Vagina (tissue), 2 donors: ENCODE results near the gene BRAP. TPM values are rescaled to one million over a fixed set of nuclear protein-coding genes. Genes with fewer than 3 reads are reported as not detected.
"Not testable (repeated sequence)": the region's sequence is repeated elsewhere in the genome, so short reads cannot be mapped to it uniquely, and the experiment has no call there.

Source experiments
- DNase-seq, 2 donors: peaks; one replicate each; pipeline ENCODE4 v3.0.0-alpha.2; 2017; ENCODE audit errors: extremely low spot score in 2 of 2
- H3K27ac ChIP-seq: fragments of 200-600 bp; sonication (generic); one replicate; pipeline ENCODE4 v1.5.1; 2019
- H3K27me3 ChIP-seq: fragments of 200-600 bp; sonication (generic); one replicate; pipeline ENCODE4 v1.5.1; 2019
- H3K36me3 ChIP-seq, 2 donors: fragments of 200-600 bp; sonication (generic); one replicate each; pipeline ENCODE4 v1.5.1; 2017 to 2019
- H3K4me1 ChIP-seq: fragments of 200-600 bp; sonication (generic); one replicate; pipeline ENCODE4 v1.5.1; 2019
- H3K4me3 ChIP-seq, 2 donors: fragments of 200-600 bp; sonication (generic); 1 replicate in 1 of 2; 2 replicates in 1 of 2; pipeline ENCODE4 v1.5.1; 2016 to 2019
- H3K9me3 ChIP-seq: fragments of 200-600 bp; sonication (generic); one replicate; pipeline ENCODE4 v1.5.1; 2019
- CTCF ChIP-seq, 3 experiments: fragments of 450-650 bp in 2 of 3; fragments of 200-600 bp in 1 of 3; sonication (generic) in 1 of 3; IDR thresholded peaks; one replicate each; pipeline ENCODE4 v1.5.1; 2017 to 2019; ENCODE audit warnings: antibody characterized with exemption in 3 of 3, mild to moderate bottlenecking in 2 of 3, moderate library complexity in 2 of 3
- POLR2A ChIP-seq, 2 donors: fragments of 450-650 bp; IDR thresholded peaks; one replicate each; pipeline ENCODE4 v1.6.1; 2017; ENCODE audit warnings: antibody characterized with exemption in 2 of 2, mild to moderate bottlenecking in 2 of 2, moderate library complexity in 2 of 2
- POLR2AphosphoS5 ChIP-seq, 2 donors: sonication (generic); formaldehyde crosslinking; IDR thresholded peaks; one replicate each; pipeline ENCODE4 v1.9.0; 2017; ENCODE audit warnings: antibody characterized with exemption in 2 of 2, mild to moderate bottlenecking in 2 of 2, low read depth in 1 of 2; ENCODE audit not compliant: insufficient read depth in 1 of 2
- intact Hi-C: fragments of 100-400 bp; cut with DNase I; formaldehyde crosslinking; loops from one replicate; pipeline ENCODE4 v1.15.1; 2023
- total RNA-seq: library from RNA; depleted of rRNA; stranded (reverse); fragments of >200 nt; gene quantifications from one replicate; pipeline ENCODE4 v1.2.3, GENCODE V29; 2016

BRAP gene
- total RNA-seq, 1 donor from 2014 or later, result 14.0 TPM

GRCh38 chr12:111653596-111653995 lies 32.2 kb downstream of the BRAP start:
- TF ChIP-seq POLR2A (IDR thresholded peaks at IDR 0.05) (no peak), CTCF (IDR thresholded peaks at IDR 0.05) (no peak), POLR2AphosphoS5 (IDR thresholded peaks at IDR 0.05; ENCODE audit: insufficient read depth in 1 of 2, low read depth in 1 of 2) (no peak)
- H3K36me3 ChIP-seq, result peaks cover 3 to 79% of the 10 kb centered on the region in 2 donors
- intact Hi-C loops, result no loop called here

GRCh38 chr12:111652530-111652929 lies 33.2 kb downstream of the BRAP start:
- intact Hi-C loops, result not testable (repeated sequence)

More at GRCh38 chr12:111653596-111653995, 32.2 kb downstream of the BRAP start:
- no peak for DNase-seq
- no peak overlapping the region for H3K27ac ChIP-seq
- H3K27me3 ChIP-seq, result no peaks in the 10 kb centered on the region
- no peaks in the 10 kb centered on the region for H3K4me1 ChIP-seq
- no peak overlapping the region for H3K4me3 ChIP-seq
- H3K9me3 ChIP-seq, result no peaks in the 10 kb centered on the region

GRCh38 chr12:111650912-111651311 lies 34.8 kb downstream of the BRAP start:
- Histone ChIP-seq H3K9me3 (no peaks in the 10 kb centered on the region), H3K4me1 (no peaks in the 10 kb centered on the region), H3K4me3 (no peak overlapping the region), H3K36me3 (peaks cover 6 to 73% of the 10 kb centered on the region in 2 donors), H3K27ac (no peak overlapping the region), H3K27me3 (no peaks in the 10 kb centered on the region)
- intact Hi-C loops, result no loop called here
- DNase-seq, result no peak
- TF ChIP-seq POLR2A (IDR thresholded peaks at IDR 0.05), result no peak
- TF ChIP-seq CTCF (IDR thresholded peaks at IDR 0.05), result no peak
- no peak for TF ChIP-seq POLR2AphosphoS5 (IDR thresholded peaks at IDR 0.05; ENCODE audit: insufficient read depth in 1 of 2, low read depth in 1 of 2)

More at GRCh38 chr12:111652530-111652929, 33.2 kb downstream of the BRAP start:
- H3K9me3 ChIP-seq, H3K27me3 ChIP-seq, H3K27ac ChIP-seq, H3K4me1 ChIP-seq, H3K4me3 ChIP-seq, DNase-seq: not testable (repeated sequence)
- peaks cover 6 to 80% of the 10 kb centered on the region in 2 donors for H3K36me3 ChIP-seq

GRCh38 chr12:111645433-111645832 lies 40.3 kb downstream of the BRAP start:
- intact Hi-C loops, result no loop called here
- no peak overlapping the region for H3K27ac ChIP-seq
- H3K9me3 ChIP-seq, result no peaks in the 10 kb centered on the region
- peaks cover 3 to 50% of the 10 kb centered on the region in 2 donors for H3K36me3 ChIP-seq
- no peak for DNase-seq
- TF ChIP-seq POLR2A (IDR thresholded peaks at IDR 0.05), result no peak
- no peak for TF ChIP-seq CTCF (IDR thresholded peaks at IDR 0.05)
- TF ChIP-seq POLR2AphosphoS5 (IDR thresholded peaks at IDR 0.05; ENCODE audit: insufficient read depth in 1 of 2, low read depth in 1 of 2), result no peak
- H3K4me1 ChIP-seq, result no peaks in the 10 kb centered on the region
- no peak overlapping the region for H3K4me3 ChIP-seq
- H3K27me3 ChIP-seq, result no peaks in the 10 kb centered on the region

GRCh38 chr12:111643427-111643826 lies 42.3 kb downstream of the BRAP start:
- no peak for DNase-seq
- H3K4me1 ChIP-seq, result no peaks in the 10 kb centered on the region
- peaks cover 3 to 30% of the 10 kb centered on the region in 2 donors for H3K36me3 ChIP-seq

More at GRCh38 chr12:111643427-111643826, 42.3 kb downstream of the BRAP start:
- no peaks in the 10 kb centered on the region for H3K9me3 ChIP-seq
- no peak overlapping the region for H3K4me3 ChIP-seq
- TF ChIP-seq POLR2A (IDR thresholded peaks at IDR 0.05) (no peak), CTCF (IDR thresholded peaks at IDR 0.05) (no peak), POLR2AphosphoS5 (IDR thresholded peaks at IDR 0.05; ENCODE audit: insufficient read depth in 1 of 2, low read depth in 1 of 2) (no peak)
- peak overlapping the region; percentile 22 for H3K27ac ChIP-seq
- intact Hi-C loops, result no loop called here
- no peaks in the 10 kb centered on the region for H3K27me3 ChIP-seq
